ENCODE results near the gene HOMER2. TPM values are rescaled to one million over a fixed set of nuclear protein-coding genes. Genes with fewer than 3 reads are reported as not detected.

The HOMER2 gene
- total and polyA plus RNA-seq, 2 of the 4 experiments (the other 2 are of a cell fraction), result 0.54 to 0.79 TPM

GRCh38 chr15:82804575-82804949 is 148.0 kb downstream of the HOMER2 start:
- H4K91ac ChIP-seq (ENCODE audit: insufficient read depth, low read depth, low read length), result no peak overlapping the region
- H3K27ac ChIP-seq (ENCODE audit: insufficient read depth, low read length), result no peak overlapping the region
- no TSS peak for BruUV-seq (replicated peaks)
- no peak overlapping the region for H4K5ac ChIP-seq (ENCODE audit: low read depth, low read length)
- H2BK5ac ChIP-seq (ENCODE audit: low read depth, low read length, poor library complexity, severe bottlenecking), result no peak overlapping the region
- DNase-seq (no peak), ATAC-seq (ENCODE audit: low read depth) (no peak)
- no peak overlapping the region for H2AFZ ChIP-seq (replicated peaks; ENCODE audit: low read length, poor library complexity)
- POLR2A ChIA-PET (ENCODE audit: unreplicated experiment), result no interaction called here
- H2AK9ac ChIP-seq (replicated peaks; ENCODE audit: low read depth, low read length, poor library complexity), result no peak overlapping the region
- H3K4ac ChIP-seq (ENCODE audit: low read depth, low read length), result no peak overlapping the region
- no peak overlapping the region for H3K4me2 ChIP-seq (ENCODE audit: low read depth, low read length)
- in situ Hi-C loops (cut with MboI; ENCODE audit: low sequenced_read_pairs), result no loop called here
- no peak overlapping the region for H2BK120ac ChIP-seq (ENCODE audit: low read depth, low read length)
- H3K4me3 ChIP-seq (ENCODE audit: insufficient read depth, low read depth, low read length), result no peak overlapping the region
- H2BK20ac ChIP-seq (ENCODE audit: low read depth, low read length), result no peak overlapping the region
- H3K36me3 ChIP-seq (ENCODE audit: control insufficient read depth, insufficient read depth, low read length), result no peaks in the 10 kb centered on the region
- no peak overlapping the region for H2AK5ac ChIP-seq (ENCODE audit: low read depth, low read length)
- H4K8ac ChIP-seq (ENCODE audit: low read depth in 2 of 2, low read length in 2 of 2), result no peak overlapping the region
- CTCF ChIA-PET, result interaction anchor here (0.6 kb wide), 1 partner anchor 165 kb away, joined by 3 read pairs; no protein-coding TSS in a partner anchor
- dilution Hi-C loops (cut with HindIII; ENCODE audit: low sequenced_read_pairs, unreplicated experiment), result no loop called here
- no CpG with 5 or more reads among the region's 1 CpG for WGBS, 2 experiments (ENCODE audit: extremely low coverage in 2 of 2, insufficient read length in 1 of 2)
- H3K18ac ChIP-seq (ENCODE audit: low read depth, low read length), result no peak overlapping the region
- peaks cover 16% of the 10 kb centered on the region for H3K27me3 ChIP-seq (ENCODE audit: control insufficient read depth, insufficient read depth, low read length)
- peaks cover 5 to 9% of the 10 kb centered on the region in 2 experiments; a peak in 3 of 4 replicates for H3K79me1 ChIP-seq (ENCODE audit: low read depth in 1 of 2, low read length in 2 of 2)
- H3K14ac ChIP-seq (replicated peaks; ENCODE audit: low read depth, low read length), result no peak overlapping the region
- intact Hi-C loops (cut with micrococcal nuclease), result no loop called here
- H2BK15ac ChIP-seq (ENCODE audit: low read depth, low read length), result no peak overlapping the region
- H3K9me3 ChIP-seq (ENCODE audit: control insufficient read depth, insufficient read depth, low read length), result no peaks in the 10 kb centered on the region
- H3K4me1 ChIP-seq (ENCODE audit: control insufficient read depth, insufficient read depth, low read length), result no peaks in the 10 kb centered on the region
- no peak overlapping the region for H3K23ac ChIP-seq (ENCODE audit: low read depth, low read length)
- no peaks in the 10 kb centered on the region; the same call in 1 of the 2 replicates for H4K20me1 ChIP-seq (ENCODE audit: insufficient read depth, low read length)
- H3K56ac ChIP-seq (ENCODE audit: extremely low read depth, insufficient read depth, low read length), result no peak overlapping the region
- H3K9me1 ChIP-seq (ENCODE audit: insufficient read depth, low read length), result 0 out of 2 replicates have a peak, but pooled peaks cover 5% of the 10 kb centered on the region
- no peak overlapping the region for H3K9ac ChIP-seq (ENCODE audit: low read depth, low read length)
- no peak for TF ChIP-seq RCOR1 (IDR thresholded peaks at IDR 0.05; ENCODE audit: insufficient replicate concordance, low read length)
- TF ChIP-seq NFE2L2 (IDR thresholded peaks at IDR 0.05; ENCODE audit: low read depth, low read length), result no peak
- no peak for TF ChIP-seq MAZ (IDR thresholded peaks at IDR 0.05; ENCODE audit: borderline replicate concordance, low read depth, low read length)
- no peak for TF ChIP-seq CEBPB (IDR thresholded peaks at IDR 0.05; ENCODE audit: low read depth, low read length)
- TF ChIP-seq MAFK (IDR thresholded peaks at IDR 0.05; ENCODE audit: low read depth, low read length), result no peak
- no peak for TF ChIP-seq SMC3 (IDR thresholded peaks at IDR 0.05; ENCODE audit: low read depth, low read length)
- TF ChIP-seq RAD21 (IDR thresholded peaks at IDR 0.05; ENCODE audit: low read length), result no peak
- no peak for TF ChIP-seq RFX5 (IDR thresholded peaks at IDR 0.05; ENCODE audit: low read depth, low read length)
- TF ChIP-seq BHLHE40 (IDR thresholded peaks at IDR 0.05; ENCODE audit: low read depth, low read length), result no peak
- TF ChIP-seq FOS (IDR thresholded peaks at IDR 0.05; ENCODE audit: low read depth, low read length), result no peak
- no peak for TF ChIP-seq USF2 (IDR thresholded peaks at IDR 0.05; ENCODE audit: low read depth, low read length)
- TF ChIP-seq ELK1 (IDR thresholded peaks at IDR 0.05; ENCODE audit: borderline replicate concordance, low read depth, low read length), result no peak
- TF ChIP-seq POLR2A (IDR thresholded peaks at IDR 0.05; ENCODE audit: low read depth, low read length), result no peak
- TF ChIP-seq CTCF (conservative IDR thresholded peaks at IDR 0.05; ENCODE audit: low read depth, low read length), result no peak
- TF ChIP-seq CHD1 (IDR thresholded peaks at IDR 0.05; ENCODE audit: low read depth, low read length), result no peak
- TF ChIP-seq MXI1 (IDR thresholded peaks at IDR 0.05; ENCODE audit: borderline replicate concordance, low read depth, low read length), result no peak
